Measurements from ENCODE around the gene ZNF397. TPM values are rescaled to one million over a fixed set of nuclear protein-coding genes. Genes with fewer than 3 reads are reported as not detected.

The ZNF397 gene
- total and polyA plus RNA-seq, 9 of the 15 experiments (the other 6 are each of a cell fraction or from before 2014, with no cell fraction given) = 6.4 to 24.2 (median 19.3) TPM

- TF ChIP-seq E2F8 (IDR thresholded peaks at IDR 0.05; ENCODE audit: low read depth, partially characterized antibody) (no peak), MTA1 (IDR thresholded peaks at IDR 0.05; ENCODE audit: borderline replicate concordance) (peak; percentile 60; the same call in 1 of the 2 replicates), RHOXF2B (CRISPR knock-in tag; conservative IDR thresholded peaks at IDR 0.05) (no peak), CSDE1 (IDR thresholded peaks at IDR 0.05) (peak in 1 of 2 experiments; percentile 52; a peak in 1 of 4 replicates), HOXB6 (CRISPR knock-in tag; IDR thresholded peaks at IDR 0.05; ENCODE audit: borderline replicate concordance) (peak; percentile 46; the same call in 1 of the 2 replicates), SMARCA4 (IDR thresholded peaks at IDR 0.05) (no peak), BRF1 (IDR thresholded peaks at IDR 0.05; ENCODE audit: borderline replicate concordance, extremely low read depth, insufficient read length) (no peak), ZNF408 (CRISPR knock-in tag; IDR thresholded peaks at IDR 0.05; ENCODE audit: low read depth) (no peak), TARDBP (IDR thresholded peaks at IDR 0.05) (peak; percentile 83), RBM14 (IDR thresholded peaks at IDR 0.05; ENCODE audit: borderline replicate concordance, insufficient read depth, low read depth, low read length) (no peak), CBX1 (IDR thresholded peaks at IDR 0.05; ENCODE audit: low read depth) (peak; percentile 97), ADNP (tag; IDR thresholded peaks at IDR 0.05) (no peak), CREB5 (CRISPR knock-in tag; IDR thresholded peaks at IDR 0.05) (no peak), RAD21 (CRISPR knock-in tag; conservative IDR thresholded peaks at IDR 0.05 in 1 of 2, IDR thresholded peaks at IDR 0.05 in 1 of 2) (0 out of 4 replicates have a peak, but pooled peaks have one; percentile 11 to 14), XRCC5 (IDR thresholded peaks at IDR 0.05; ENCODE audit: low read depth, low read length) (peak; percentile 94; the same call in 1 of the 2 replicates), KHSRP (IDR thresholded peaks at IDR 0.05) (no peak), PTRF (tag; IDR thresholded peaks at IDR 0.05) (no peak), SPI1 (IDR thresholded peaks at IDR 0.05; ENCODE audit: borderline replicate concordance, low read depth, low read length) (no peak), MEIS2 (IDR thresholded peaks at IDR 0.05; ENCODE audit: partially characterized antibody) (peak; percentile 92)
- TF ChIP-seq, protein P1, sequence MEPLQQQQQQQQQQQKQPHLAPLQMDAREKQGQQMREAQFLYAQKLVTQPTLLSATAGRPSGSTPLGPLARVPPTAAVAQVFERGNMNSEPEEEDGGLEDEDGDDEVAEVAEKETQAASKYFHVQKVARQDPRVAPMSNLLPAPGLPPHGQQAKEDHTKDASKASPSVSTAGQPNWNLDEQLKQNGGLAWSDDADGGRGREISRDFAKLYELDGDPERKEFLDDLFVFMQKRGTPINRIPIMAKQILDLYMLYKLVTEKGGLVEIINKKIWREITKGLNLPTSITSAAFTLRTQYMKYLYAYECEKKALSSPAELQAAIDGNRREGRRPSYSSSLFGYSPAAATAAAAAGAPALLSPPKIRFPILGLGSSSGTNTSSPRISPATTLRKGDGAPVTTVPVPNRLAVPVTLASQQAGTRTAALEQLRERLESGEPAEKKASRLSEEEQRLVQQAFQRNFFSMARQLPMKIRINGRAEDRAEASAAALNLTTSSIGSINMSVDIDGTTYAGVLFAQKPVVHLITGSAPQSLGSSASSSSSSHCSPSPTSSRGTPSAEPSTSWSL (CRISPR knock-in tag; IDR thresholded peaks at IDR 0.05; ENCODE audit: borderline replicate concordance) = no peak
- TF ChIP-seq, protein P2, sequence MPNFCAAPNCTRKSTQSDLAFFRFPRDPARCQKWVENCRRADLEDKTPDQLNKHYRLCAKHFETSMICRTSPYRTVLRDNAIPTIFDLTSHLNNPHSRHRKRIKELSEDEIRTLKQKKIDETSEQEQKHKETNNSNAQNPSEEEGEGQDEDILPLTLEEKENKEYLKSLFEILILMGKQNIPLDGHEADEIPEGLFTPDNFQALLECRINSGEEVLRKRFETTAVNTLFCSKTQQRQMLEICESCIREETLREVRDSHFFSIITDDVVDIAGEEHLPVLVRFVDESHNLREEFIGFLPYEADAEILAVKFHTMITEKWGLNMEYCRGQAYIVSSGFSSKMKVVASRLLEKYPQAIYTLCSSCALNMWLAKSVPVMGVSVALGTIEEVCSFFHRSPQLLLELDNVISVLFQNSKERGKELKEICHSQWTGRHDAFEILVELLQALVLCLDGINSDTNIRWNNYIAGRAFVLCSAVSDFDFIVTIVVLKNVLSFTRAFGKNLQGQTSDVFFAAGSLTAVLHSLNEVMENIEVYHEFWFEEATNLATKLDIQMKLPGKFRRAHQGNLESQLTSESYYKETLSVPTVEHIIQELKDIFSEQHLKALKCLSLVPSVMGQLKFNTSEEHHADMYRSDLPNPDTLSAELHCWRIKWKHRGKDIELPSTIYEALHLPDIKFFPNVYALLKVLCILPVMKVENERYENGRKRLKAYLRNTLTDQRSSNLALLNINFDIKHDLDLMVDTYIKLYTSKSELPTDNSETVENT (CRISPR knock-in tag; IDR thresholded peaks at IDR 0.05) = peak; percentile 100
Measured at GRCh38 chr18:35290094-35290735, 49.4 kb downstream of the ZNF397 start, which contains the start of gene ZSCAN30 (continued).

Data from K562 (cell line).